Effector CD4-positive, alpha-beta T cell (primary cell): ENCODE results near the gene TAGLN.

ENCODE experiments used
- DNase-seq: peaks from one replicate; pipeline ENCODE4 v3.0.0-alpha.2; 2020
- total RNA-seq: gene quantifications from one replicate; lab custom pipeline; 2026; lab: John Stamatoyannopoulos, UW

TAGLN gene
- 9.2 reads per million, percentile 30 among the genes with 10 or more reads in this experiment for total RNA-seq

DNA sequence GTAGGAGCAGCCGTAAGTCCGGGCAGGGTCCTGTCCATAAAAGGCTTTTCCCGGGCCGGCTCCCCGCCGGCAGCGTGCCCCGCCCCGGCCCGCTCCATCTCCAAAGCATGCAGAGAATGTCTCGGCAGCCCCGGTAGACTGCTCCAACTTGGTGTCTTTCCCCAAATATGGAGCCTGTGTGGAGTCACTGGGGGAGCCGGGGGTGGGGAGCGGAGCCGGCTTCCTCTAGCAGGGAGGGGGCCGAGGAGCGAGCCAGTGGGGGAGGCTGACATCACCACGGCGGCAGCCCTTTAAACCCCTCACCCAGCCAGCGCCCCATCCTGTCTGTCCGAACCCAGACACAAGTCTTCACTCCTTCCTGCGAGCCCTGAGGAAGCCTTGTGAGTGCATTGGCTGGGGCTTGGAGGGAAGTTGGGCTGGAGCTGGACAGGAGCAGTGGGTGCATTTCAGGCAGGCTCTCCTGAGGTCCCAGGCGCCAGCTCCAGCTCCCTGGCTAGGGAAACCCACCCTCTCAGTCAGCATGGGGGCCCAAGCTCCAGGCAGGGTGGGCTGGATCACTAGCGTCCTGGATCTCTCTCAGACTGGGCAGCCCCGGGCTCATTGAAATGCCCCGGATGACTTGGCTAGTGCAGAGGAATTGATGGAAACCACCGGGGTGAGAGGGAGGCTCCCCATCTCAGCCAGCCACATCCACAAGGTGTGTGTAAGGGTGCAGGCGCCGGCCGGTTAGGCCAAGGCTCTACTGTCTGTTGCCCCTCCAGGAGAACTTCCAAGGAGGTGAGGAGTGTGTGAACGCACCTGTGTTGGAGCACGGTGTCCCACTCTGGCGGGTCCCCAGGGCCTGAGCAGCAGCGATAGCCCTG lies at the start of gene TAGLN:
Gene TAGLN (plus strand): TSS at position 318 of the 863 bp plus-strand sequence. CDS start 3,644 bp downstream, outside the sequence.
- DNase-seq, result no peak

DNA sequence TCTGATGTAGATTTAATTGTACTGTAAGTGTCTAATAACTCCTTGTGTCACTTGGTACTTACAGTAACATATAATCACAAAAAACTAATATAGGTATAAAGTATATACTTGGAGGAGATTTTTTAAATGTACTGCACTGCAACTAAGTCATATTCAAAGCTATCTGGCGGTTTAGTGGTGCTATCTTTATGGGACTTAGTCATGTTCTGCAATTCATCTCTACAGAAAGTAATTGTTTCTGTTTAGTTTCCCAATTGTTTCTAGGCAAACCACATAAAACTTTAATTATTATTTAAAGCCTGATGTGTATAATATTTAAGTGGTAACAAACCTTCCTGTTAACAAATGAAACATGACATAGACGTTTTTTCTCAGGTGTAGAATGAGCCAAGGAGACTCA lies 47.1 kb upstream of the TAGLN start:
- no peak for DNase-seq

DNA sequence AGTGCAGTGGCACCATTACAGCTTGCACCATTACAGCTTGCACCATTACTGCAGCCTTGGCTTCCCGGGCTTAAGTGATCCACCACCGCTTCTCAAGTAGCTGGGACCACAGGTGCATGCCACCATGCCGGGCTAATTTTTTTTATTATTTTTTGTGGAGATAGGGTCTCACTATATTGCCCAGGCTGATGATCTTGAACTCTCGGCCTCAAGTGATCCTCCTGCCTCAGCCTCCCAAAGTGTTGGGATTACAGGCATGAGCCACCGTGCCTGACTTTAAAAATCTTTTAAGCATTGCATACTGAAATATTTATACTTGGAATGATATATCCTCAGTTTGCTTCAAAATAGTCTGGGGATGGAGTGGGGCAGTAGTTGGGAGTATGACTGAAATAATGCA lies 44.7 kb upstream of the TAGLN start:
- no peak for DNase-seq

DNA sequence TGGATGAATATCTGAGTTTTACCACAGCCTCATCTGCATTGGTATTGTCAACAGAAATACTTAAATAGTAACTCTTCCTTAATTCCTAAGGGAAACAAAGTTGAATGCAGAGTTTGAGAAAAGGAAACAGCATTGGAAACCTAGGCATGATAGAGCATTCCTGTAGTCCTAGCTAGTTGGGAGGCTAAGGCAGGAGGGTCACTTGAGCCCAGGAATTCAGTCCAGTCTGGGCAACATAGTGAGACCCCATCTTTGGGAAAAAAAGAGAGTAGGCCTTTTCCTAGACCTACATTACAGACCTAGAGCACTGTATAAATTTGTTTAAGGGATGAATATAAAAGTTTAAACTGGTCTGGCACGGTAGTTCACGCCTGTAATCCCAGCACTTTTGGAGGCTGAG lies 41.7 kb upstream of the TAGLN start:
- no peak for DNase-seq

DNA sequence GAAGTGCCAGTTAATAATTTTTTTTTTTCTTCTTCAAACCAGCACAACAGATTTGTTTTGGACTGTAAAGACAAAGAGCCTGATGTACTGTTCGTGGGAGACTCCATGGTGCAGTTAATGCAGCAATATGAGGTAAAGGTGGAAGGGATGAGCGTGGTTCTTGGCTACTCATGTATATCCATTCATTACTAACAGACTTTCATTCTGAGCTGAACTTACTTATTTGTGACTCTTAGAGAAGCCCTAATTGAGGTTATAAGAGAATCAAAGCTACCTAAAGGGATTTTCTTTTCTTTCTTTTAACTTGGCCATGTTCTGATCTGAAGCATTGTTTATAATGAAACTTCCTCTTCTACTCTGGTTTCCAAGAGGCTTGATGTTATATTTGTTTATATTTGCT lies 39.3 kb upstream of the TAGLN start:
- DNase-seq, result no peak

DNA sequence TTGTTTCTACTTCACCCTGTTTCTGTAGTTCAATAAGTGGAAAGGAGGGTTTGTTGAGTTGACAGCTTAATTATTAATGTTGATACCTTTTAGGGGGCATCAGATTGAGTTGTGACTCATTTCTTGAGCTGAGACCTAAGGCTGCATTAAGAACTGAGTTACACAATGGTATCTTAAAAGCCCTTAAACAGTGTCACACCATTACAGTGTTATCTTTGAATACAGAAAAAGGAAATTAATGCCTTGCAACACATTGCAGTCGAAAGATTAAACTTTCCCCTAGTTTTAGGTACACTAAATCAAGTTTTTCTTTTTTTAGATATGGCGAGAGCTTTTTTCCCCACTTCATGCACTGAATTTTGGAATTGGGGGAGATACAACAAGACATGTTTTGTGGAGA lies 38.3 kb upstream of the TAGLN start:
- no peak for DNase-seq

DNA sequence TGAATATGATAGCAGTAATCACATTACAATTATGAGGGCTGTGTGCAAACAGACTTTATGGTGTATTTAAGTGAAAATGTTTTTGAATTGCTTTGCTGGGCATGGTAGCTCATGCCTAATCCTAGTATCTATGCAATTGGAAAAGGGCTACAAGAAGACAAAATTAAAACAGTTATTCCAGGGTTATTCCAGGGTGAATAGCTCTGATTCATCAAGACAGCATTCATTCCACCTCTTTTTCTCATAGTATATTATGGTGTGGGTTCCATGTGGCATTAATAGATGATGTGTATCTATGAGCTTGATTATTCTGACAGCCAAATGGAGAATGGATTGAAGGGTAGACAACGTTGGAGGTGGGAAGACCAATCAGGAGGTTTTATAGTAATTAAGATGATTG lies 32.7 kb upstream of the TAGLN start:
- no peak for DNase-seq

DNA sequence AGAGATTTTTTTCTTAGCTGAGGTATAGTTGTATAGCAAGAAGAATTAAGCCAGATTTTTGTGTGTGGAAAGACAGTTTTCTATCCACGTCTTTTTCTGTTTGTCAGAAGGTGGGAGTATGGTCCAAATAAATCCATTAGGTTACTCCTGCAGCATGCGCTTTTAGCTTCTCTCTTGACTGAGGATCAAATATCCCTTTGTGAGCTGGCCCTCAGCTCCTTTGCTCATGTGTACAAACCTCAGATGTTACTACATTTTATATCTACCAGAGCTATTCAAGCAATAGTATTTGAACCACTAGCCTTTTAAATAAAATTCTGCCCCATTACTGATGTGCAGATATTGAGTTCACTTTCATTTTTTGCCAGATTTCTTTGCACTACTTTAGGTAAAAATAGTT lies 29.4 kb upstream of the TAGLN start:
- DNase-seq, result no peak

DNA sequence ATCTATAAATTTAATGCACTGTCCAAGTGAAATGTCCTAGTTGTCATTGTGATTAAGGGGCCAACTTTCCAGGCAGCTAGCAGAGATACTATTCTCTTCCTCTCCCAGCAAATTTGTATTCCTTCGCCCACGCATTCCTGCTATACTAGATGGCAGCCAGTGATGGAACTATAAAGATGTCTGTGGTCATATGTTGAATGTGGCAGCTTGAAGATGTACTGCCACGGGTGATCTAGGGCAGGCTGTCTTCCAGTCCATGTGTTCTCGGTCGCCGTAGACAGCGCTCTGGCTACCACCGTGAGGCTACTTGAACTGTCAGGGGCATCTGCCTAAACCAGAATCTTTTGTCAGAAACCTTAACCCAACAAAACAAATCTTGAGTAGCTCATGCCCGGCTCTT lies 29.0 kb upstream of the TAGLN start:
- no peak for DNase-seq

DNA sequence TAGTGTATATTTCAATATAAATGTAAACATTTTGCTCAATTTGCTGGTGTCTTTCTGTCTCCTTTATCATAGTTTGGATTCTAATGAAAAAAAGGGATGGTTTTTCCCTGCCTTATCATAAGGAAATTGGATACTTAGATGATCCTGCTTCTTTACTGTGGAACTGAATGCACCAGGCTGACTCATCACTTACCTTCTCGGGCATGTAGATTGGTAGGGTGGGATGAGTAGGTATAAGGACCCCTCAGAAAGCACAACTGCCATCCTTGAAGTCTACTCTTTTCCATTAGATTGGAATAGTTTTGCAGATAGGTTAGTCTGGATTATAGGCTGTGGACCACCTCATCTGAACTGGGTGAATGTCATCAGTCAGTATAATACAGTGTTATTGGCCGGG lies 28.2 kb upstream of the TAGLN start:
- DNase-seq, result no peak

DNA sequence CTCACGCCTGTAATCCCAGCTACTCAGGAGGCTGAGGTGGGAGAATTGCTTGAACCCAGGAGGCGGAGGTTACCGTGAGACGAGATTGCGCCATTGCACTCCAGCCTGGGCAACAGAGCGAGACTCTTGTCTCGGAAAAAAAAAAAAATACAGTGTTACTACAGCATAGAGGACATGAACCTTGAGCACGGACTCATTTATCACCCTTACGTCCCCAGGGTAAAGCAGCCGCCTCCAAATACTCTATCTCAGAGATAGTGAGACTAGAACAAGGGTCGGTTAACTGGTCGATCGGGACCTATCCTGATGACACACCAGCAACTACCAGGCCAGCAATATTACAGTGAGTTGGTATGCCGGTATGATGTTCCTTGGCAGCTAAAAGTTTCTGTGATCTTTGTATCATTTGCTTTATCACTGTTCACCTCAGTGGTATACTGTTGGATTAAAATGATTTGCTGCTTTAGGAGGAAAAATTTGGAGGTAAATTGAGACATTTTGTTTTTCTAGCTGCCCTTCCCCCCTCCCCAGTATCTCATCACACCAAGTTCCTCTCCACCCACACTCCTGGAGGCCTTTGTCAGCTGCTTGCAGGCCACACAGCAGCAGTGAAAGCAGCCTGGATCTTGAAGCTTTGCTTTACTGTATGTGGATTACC lies 27.6 kb upstream of the TAGLN start:
- no peak for DNase-seq

DNA sequence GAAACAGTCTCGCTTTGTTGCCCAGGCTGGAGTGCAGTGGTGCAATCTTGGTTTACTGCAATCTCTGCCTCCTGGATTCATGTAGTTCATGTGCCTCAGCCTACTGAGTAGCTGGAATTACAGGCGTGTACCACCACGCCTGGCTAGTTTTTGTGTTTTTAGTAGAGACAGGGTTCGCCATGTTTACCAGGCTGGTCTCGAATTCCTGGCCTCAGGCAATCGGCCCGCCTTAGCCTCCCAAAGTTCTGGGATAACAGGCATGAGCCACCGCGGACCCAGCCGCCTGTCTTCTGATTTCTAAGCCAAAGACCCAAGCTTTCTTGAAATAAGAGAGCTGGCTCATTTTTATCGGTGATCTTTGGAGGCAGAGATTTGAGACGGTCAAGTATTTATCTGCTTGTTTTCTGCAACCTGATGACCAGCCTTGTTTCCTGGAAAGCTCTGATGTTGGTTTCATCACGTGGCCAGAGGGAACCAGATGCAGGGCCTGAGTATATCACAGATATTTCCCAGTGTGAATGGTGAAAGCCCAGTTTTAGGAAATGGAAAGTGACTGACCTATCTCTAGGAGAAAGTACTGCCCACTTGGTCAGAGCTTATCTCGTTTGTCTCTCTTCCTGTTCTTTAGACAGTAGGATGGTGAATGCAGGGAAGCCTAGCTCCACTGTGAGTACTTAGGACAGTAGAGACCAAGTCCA lies 26.3 kb upstream of the TAGLN start:
- DNase-seq, result no peak

DNA sequence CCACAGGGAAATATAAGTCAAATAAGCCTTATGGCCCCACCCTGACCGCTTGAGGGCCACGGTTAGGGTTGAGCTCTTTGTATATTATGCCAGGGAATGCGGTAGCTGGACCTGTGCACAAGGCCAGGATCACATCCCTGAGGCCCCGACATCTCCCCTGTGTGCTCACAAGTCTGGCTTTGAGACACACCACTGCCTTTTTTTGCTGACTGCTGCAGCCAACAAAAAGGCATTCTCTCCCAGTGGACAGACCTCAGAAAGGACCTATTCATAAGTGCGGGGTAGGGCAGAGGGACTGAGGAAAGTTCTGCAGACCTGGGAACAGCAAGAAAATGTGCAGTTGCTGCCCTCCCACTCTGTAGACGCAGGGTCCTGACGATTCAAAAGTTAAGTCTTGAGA lies 24.1 kb upstream of the TAGLN start:
- no peak for DNase-seq

DNA sequence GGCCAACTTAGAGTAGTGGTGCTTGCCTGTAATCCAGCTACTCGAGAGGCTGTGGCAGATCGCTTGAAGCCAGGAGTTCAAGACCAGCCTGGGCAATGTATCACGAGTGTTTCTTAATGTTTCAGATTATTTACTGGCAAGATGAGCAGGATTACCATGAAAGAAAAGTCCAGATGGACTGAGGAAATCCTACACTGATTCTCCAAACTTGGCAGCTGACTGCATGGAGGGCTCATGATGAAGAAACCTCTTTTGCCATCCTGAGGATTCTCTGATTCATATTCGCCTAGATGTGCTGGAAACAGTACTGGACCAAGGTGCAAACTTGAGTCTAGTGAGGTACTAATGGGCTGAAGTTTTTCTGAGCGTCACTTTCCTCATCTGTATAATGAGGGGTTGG lies 23.4 kb upstream of the TAGLN start:
- DNase-seq, result no peak

DNA sequence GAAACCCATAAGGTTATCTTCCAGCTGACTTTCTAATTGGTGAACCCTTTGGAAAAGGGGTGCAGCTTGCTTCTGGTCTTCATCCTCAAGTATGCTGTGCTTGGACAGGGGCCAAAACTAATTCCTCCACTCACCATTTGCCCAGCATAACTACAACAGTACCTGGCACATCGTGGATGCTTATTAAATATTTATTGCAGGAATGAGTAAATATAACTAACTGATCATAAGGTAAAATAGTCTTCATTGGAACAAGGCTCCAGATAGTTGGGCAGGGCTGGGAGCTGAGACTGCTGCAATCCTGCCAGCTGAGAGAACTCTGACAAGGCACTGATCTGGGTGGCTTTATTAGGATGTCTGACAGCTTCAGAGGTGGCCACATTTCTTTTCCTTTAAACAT lies 23.0 kb upstream of the TAGLN start:
- DNase-seq, result no peak

DNA sequence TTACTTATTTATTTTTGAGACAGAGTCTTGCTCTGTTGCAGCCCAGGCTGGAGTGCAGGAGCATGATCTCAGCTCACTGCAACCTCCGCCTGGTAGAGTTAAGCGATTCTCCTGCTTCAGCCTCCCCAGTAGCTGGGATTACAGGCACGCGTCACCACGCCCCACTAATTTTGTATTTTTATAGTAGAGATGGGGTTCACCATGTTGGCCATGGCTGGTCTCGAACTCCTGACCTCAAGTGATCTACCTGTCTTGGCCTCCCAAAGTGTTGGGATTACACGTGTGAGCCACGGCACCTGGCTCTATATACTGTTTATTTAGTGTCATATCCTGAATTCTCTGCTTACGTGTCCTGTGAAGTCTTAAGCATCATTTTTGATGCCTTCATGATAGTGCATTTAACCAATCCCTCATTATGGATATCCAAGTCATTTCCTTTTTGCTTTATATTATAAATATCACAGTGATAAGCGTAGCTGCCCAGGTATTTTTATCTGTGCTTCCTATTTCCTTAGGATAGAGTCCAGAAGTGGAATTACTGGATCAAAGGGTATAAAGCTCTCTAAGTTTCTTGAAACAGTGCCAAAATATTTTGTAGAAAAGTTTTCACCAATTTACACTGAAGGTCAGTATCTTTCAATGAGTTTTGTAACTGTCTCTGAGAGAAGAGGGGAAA lies 21.5 kb upstream of the TAGLN start:
- DNase-seq, result no peak

DNA sequence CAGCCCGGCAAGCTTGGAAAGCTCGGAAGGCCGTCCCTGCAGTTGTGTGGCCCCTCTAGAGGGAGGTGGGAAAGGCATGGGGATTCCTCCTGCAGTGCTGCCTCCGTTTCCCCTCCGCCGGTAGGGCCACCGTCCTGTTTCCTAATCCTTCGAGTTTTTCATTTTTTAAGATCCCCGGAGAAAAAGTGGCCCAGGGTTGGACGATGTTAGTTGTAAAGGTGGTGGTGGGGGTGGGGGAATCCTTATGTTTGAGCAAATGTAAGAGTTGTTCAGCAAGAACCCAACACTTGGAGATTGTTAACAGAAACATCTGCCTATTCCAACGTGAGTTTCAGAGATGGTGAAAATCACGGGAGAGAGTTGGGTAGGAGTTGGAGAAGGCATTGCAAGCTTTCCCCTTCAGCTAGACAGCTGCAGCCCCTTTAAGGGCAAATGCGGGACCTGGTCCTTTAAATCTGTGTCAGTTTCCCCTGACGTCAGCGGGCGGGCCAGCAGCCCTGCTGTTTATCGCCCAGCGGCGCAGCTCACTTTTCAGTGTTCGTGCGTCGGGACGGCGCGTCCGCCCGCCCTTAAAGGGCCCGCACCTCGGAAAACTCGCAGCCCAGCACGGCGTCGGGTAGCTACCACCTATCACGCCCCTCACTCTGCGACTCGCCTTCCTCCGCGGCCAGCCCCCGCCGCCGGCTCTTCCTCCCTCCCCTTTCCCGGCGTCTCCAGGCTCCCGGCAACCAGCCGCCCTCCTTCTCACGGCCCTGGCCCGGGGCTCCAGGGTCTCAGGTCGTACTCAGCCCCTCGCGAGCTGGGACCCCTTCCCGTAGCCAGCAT lies 20.7 kb upstream of the TAGLN start, which contains the start of gene SIDT2:
Gene SIDT2 (plus strand): TSS at position 534 of the 825 bp plus-strand sequence. CDS start 521 bp downstream, outside the sequence.
- peak; percentile 87 for DNase-seq

DNA sequence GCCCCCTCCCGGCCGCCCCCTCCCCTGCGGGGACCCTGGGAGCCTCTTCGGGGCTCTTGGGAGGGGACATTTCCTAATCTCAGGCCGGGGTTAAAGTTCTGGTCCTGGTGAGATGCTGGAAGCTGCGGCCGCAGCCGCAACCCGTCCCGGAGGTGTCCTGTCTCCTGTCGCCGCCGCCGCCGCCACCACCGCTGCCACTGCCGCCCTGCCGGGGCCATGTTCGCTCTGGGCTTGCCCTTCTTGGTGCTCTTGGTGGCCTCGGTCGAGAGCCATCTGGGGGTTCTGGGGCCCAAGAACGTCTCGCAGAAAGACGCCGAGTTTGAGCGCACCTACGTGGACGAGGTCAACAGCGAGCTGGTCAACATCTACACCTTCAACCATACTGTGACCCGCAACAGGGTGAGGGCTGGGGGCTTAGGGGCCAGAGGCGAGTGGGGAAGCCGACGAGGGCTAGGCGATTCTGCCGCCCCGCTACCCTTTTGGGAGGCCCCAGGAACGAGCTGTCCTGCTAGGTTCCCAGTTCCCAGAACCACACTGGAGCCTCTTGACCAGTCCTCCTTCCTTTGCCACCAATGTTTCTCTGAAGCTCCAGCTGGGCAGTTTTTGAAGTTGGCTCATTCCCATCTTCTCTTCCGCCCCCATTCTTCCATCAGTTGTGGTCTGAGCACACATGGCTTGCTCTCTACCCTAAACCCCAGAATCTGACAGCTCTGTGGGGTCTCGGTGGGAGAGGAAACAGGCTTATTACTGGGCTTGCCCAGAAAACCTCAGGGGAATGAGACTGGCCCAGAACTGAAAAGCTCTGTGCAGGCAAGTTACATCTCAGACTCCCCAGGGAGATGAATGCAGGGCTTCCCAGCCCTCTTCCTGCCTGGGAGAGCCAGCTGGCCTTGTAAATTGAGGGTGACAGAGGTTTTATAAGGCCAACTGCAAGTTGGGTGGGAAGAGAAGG lies 19.8 kb upstream of the TAGLN start:
- peak; percentile 43 for DNase-seq

DNA sequence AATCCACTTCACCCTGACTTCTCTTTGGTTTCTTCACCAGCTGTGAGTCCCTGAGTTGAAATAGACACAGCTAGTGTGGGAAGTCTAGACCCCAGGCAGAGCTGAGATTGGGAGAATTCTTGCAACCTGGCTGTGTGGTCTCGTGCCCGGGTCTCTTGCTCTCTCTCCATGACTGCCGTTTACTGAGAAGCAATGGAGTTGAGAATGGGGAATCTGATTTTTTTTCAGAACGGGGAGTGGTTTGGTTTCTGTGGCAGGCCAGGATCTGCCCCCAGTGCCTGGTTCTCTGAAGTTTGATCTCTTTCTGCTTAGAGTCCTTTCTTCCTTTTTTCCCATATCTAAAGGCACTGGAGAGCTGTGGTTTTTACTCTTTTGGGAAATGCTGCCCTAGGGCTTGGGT lies 19.1 kb upstream of the TAGLN start:
- no peak for DNase-seq

DNA sequence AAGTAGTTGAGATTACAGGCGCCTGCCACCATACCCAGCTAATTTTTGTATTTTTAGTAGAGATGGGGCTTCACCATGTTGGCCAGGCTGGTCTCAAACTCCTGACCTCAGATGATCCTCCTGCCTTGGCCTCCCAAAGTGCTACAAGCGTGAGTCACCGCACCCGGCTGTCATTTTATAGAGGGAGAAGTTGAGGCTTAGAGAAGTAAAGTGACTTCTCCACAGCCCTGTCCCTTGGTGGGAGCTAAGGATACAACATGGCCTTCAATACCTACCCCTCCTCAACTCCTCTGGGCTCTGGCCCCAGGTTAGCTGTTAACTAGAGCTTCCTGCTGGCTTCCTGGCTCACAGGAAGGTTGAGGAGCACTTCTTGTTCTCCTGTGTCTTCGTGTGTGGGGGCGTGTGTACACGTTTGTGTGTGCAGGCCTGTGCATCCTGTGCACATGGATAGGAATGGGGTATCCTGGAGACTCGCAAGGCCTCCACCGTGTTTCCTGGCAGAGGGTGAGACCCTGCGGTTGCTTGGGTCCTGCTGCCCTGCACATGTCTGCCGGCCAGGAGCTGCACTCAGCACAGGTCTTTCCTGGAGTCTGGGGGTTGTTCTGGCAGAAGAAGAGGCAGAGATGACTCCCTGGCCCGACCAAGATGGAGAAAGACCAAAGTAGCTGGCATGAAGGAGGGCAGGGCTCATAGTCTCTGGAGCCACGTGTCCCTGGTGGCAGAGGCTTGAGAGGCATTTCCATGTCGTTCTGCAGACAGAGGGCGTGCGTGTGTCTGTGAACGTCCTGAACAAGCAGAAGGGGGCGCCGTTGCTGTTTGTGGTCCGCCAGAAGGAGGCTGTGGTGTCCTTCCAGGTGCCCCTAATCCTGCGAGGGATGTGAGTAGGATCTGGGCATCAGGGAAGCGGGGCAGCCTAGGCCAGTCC lies 18.2 kb upstream of the TAGLN start:
- DNase-seq, result peak; percentile 42
